ENCODE data around the gene HLA-DOA.

The HLA-DOA gene

DNA sequence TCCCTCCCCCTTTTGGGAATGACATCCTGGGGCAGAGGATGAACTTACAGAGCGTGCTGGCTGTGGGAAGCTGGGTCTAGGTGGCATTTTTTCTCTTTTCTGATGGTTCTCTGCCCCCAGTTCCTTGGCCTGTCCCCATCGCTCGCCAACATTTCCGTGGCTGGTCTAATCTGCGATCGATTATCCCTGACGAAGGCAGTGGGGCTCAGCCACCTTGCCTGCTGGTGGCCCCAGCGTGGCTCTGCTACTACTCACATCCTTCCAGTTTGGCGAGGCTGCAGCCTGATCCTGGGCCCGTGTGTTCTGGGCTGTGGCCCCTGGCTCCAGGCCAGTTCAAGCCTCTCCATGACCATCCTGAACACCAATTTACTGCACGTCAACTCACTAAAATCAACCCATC lies 6.4 kb upstream of the HLA-DOA start:
- no peak for DNase-seq

DNA sequence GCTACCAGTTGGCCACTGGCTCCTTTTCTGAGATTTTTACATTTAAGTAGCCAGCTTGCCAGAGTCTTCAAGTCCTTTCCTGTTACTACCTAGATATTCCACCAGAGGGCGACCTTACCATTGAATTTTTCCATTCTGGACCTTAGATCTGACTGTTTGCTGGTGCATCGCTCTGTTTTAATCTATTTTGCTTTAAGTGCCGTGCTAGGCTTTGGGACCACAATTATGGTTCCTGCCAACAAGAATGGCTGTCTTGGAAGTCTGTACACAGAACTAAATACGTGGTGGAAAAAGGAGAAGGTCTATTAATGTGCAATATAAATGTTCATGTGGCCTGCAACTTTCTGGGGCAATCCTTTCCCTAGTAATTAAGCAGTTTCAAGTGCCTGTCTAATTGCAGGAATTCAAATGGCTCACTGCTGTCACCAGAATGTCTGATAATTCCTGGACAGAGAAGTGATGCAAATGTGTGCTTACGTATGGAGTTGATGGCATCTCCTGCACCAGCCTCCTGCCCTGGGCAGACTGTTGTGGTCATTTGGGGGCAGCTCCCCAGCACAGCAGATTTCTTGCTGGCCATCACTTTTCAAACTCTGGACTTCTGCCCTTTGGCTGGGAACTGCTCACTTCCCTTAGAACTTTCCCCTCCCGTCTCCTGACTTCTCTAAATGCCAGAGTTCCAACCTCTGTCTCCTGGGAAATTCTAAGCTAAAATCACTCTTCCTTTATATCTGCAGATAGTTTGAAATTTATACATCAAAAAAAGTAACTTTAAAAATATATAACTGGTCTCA lies 5.6 kb upstream of the HLA-DOA start:
- peak; percentile 28 for DNase-seq

DNA sequence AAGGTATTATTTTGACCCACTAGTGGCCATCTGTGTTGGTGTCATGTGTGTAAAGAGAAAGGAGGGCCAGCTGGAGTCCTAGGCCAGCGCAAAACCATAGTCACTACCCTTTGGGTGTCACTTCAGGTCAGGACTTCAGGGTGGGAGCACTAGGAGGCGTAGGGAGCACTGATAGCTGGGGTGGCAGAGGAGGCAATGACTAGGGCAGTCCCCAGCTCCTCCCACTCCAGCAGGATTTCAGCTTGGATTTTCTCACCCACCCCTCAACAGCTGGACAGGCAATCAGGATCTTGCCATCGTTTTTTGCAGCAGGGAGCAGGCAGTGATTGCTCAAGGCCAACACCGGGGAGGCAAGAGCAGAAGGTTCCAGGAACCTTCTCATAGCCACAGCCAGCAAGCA lies 4.2 kb upstream of the HLA-DOA start:
- DNase-seq = no peak

DNA sequence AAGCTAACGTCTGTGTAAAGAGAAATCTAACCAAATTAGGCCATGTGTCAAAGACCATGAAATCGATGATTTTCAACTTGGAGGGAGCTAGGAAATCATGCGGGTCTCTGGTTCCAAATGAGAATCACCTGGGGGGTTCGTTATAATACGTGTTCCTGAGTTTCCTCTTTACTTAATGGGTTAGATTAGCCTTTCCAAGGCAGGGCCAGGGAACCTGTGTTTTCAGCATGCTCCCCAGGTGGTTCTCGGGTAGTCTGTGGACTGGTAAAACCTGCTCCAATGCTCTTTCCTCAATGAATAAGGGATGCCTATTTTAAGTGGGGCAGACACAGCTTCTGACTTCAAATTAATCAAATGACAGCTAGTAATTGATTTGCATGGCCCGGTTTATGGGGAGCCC lies 965 bp upstream of the HLA-DOA start:
- no peak for DNase-seq

DNA sequence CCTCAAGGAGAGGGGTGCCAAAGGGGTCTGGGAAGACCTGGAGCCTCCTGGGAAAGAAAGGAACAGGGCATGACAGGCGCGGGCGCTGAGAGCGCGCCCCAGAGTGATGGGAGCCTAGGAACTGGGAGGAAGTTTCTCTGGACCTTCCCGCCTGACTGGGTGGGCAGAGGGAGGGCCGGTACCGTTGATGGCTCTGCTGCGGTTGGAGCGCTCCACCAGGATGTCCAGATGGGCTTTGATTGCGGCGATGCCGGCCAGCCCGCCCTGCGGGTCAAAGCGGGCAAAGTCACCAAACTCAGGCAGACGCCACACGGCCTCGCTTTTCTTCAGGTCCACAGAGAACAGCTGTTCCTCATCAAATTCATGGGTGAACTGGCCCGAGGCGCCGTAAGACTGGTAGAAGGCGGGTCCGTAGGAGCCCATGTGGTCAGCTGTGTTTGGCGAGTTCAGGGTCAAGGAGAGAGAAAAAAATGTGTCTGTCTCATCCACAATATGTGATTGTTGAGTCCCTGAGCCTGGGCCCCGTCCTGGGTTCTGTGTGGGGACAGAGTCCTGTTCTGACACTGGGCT lies 1.5 kb downstream of the HLA-DOA start:
- DNase-seq = no peak

DNA sequence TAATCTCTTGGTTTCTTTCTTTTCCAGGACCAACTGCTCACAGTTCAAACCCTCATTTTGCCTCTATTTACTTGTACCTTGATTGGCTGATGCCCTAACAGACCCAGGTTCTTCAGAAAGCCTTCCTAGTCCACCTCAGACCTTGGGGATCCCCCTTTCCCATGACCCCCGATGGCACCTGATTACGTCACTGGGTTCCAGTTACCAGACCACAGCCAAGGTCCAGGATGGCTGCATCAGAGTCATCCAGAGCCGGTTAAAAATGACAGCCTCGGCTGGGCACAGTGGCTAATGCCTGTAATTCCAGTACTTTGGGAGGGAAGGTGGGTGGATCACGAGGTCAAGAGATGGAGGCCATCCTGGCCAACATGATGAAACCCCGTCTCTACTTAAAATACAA lies 4.5 kb downstream of the HLA-DOA start:
- no peak for DNase-seq

DNA sequence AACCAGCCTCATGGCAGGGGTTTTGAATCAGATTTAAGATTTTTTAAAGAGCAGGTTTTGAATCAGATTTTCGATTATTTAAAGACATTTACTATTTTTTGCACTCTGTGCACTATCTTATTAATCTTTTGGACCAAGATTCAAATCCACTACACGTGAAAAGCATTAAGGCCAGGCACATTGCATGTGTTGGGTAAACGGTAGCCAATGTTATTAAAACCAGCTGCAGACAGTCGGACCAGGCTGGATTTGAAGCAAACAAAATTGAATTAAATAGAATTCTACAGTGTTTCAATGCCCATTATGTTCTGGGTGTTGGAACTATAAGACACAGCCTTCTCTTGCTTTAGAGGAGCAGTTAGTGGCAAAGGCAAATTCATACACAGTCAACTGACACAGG lies 7.7 kb downstream of the HLA-DOA start:
- no peak for DNase-seq

DNA sequence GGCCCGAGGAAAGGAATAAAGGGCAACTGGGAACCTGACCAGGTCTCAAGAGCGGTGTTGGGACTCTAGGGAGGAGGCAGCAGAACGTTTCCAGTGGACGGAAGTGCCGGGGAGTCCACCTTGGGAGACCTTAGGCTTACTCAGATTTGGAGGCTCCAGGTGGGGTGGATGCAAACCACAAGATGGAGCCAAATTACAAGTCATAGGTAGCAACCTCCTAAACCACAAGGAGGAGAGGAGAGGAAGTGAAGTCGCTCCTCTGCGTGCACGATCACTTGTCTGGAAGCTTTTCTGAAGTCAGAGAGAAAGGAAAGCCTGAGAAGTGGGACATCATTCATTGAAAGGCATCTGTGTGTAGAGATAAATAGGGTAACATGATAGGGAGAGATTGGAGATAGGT lies 9.3 kb downstream of the HLA-DOA start:
- DNase-seq = peak; percentile 20

DNA sequence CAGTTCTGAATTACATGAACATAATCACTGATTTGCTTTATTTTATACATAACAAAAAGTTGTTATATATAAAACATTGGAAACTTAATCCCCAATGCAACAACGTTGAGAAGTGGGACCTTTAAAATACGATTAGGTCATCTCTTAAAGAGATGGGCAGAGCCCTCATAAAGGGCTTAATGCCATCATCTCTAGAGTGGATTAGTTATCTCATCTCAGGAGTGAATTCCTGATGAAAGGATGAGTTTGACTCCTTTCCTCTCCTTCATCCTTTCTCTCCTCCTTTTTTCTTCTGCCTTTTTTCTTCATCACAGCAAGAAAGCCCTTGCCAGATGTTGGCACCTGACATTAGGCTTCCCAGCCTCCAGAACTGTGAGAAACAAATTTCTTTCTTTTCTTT lies 13.9 kb downstream of the HLA-DOA start:
- no peak for DNase-seq

DNA sequence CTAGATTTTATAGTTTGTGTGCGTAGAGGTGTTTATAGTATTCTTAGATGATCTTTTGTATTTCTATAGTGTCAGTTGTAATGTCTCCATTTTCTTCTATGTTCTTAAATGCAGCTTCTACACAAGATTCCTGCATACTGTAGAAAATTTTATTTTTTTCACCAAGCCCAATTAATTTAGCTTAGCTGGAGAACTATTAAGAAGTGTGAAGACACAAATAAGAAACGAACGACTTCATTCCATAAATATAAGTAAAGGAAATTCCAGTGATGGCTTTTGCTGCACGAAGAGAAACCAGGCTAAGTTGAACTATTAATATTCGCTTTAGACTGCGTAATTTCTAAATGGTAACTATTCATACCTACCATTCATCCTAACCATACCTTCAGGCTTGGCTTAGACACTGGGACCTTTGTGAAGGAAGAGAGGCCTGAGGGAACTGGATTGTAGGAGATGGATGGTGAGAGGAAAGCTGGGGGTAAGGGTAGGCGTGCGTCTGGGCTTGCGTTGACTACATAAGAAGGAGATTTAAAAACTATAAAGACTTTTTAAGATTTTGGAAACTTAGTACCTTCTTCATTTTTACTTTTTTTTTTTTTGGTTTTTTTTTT lies 15.9 kb downstream of the HLA-DOA start:
- no peak for DNase-seq

DNA sequence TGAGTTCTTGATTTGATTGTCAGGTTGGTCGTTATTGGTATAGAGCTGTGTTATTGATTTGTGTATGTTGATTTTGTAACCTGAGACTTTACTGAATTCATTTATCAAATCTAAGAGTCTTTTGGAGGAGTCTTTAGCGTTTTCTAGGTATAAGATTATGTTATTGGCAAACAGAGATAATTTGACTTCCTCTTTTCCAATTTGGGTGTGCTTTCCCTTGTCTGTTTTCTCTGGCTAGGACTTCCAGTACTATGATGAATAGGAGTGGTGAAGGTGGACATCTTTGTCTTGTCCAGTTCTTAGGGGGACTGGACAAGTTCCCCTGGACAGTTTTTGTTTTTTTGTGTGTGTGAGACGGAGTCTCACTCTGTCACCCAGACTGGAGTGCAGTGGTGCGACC lies 17.4 kb downstream of the HLA-DOA start:
- DNase-seq = no peak

DNA sequence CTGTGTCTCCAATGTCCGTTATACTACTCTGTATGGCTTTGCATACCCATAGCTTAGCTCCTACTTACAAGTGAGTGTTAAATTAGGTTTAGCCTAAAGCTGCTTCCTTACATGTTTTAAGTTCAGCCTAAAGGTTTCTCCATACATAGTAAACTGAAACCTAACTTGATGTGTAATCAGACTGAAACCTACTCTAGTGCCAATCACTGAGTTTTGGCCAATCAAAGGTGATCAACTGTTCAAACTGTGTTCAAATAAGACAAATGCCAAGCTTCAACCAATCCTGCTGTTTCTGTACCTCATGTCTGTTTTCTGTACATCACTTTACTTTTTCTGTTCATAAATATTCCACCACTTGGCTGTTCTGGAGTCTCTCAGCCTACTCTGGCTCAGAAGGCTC lies 20.0 kb downstream of the HLA-DOA start:
- DNase-seq = no peak

DNA sequence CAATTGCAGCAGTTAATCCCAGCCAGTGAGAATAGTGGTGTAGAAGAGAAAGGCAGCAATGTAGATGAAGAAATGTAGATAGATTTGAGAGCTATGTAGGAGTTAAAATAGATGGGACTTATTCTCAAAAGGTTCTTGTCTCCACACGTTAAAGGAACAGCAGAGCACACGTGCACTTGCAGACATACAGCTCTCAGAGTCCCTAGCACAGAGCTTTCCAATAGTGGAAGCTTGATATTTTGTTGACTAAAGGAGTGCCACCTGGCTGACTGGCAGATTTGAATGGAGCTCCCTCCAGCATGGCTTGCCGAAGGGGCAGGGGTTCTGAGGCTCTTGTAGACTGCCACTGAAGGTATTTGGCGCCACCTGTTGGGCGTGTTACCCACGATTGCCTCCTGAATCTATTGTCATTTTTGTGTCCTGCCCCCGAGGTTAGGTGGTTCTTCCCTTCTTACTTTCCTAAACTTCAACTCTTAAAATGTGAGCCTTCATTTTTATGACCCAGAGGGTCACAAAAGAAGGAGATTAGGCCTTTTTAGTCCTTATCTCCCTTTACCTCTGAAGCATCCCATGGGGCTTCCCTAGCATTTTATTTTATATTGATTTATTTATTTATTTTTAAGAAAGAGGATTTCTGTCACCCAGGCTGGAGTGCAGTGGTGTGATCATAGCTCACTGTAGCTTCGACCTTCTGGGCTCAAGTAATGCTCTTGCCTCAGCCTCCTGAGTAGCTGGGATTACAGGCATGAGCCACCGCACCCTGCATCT lies 24.6 kb downstream of the HLA-DOA start:
- DNase-seq = peak; percentile 53

DNA sequence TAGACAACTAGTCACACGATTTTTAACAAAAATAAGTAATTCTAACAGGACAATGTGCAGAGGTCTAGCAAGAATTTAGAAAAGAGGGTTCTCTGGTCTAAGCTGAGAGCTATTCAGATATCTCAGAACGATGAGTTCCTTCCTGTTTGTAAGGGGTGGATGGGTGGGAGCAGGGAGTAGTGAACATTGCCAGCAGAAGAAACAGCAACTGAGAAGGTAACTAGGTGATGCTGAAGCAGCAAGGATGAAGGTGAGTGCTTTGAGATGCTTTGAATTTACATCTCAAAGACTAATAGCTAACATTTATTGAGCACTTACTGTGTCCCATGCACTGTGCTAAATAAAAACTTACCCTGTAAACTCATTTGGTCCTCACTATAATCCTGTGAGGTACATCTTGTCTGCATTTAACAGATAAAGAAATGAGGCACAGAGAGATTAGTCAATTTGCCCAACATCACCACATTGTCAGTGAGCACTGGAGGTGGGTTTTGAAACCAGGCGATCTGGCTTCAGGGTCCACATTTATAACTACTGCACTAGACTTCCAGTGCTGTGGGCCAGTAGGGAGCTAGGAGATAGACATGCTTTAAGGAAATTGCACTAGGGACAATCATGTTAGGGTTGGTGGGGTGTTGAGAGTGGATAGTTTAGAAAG lies 25.3 kb downstream of the HLA-DOA start:
- no peak for DNase-seq

DNA sequence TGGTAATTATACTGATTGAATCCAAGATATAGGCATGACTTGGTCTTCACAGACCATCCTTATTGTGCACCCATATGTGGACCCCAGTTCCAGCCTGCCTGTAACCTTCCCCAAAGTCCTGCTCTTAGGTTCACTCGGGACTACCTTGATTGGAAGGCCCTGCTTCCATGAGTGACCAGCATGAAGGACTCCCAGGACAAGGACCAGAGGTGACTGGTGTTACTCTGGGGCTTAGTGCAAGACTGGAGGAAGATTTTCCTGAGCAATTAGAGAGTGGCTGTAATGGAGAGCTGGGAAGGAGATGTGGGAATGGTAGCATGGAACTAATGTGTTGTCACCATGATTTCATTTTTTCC lies 25.9 kb downstream of the HLA-DOA start:
- no peak for DNase-seq

DNA sequence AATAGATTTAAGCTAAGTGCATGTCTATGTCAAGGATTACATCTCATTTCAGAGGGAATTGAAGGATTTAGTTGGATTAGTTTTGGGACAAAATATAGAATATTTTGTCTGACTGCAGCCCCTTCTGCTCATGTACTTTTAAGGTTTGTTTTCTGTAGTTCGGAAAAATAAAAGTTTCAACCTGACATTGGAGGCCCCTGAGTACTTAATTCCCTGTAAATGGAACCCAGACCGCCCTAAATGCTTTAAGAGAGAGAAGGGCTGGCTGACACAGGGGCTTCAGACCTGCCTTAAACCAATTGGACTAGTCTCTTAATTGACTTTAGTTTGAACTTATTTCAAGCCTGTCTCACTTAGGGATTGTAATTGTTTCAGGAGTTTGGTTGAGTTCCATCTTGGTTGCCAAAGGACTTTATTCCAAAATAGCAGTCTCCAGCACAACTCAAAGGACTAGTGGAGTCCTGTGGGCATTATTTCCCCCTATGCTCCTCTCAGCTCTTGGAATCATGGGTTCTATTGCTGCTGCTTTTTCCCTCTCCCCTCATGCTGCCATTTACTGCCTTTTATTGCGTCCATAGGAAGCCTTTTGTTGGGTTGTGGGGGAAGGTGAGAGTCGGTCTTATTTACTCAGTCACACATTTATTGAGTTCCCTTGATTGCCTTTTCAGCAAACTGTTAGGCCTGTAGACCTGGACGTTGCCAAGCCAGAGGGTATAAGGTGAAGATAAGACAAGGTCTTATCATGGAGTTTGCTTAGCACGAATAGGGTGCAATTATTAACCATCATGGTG lies 26.5 kb downstream of the HLA-DOA start:
- DNase-seq = no peak

DNA sequence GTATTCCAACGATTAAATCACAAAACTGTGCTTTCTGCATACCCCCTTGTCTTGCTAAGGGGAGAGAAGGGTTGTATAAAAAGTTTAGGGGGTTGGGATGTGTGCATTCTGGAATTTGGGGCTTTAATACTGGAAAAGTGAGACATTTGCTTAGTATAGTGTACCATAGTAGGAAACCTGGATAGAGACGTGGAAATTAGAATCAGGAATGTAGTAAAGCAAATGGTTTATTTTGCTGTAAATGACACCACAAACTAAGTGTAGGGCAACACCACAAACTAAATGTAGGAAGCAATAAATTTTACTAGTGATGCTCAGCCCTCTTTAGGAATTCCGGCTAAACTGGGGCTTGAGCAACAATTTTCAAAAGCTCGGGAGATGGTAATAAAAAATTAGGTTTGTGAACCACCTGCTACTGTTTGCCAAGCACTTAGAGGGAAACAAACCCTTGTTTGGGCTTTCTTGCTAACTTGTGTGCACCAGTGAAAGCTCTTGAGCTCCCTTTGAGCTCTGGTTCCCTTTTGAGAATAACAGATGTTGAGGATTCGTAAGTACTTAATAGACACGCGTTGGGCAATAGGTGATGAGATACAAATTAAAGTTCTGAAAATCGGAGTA lies 27.2 kb downstream of the HLA-DOA start:
- DNase-seq = no peak

DNA sequence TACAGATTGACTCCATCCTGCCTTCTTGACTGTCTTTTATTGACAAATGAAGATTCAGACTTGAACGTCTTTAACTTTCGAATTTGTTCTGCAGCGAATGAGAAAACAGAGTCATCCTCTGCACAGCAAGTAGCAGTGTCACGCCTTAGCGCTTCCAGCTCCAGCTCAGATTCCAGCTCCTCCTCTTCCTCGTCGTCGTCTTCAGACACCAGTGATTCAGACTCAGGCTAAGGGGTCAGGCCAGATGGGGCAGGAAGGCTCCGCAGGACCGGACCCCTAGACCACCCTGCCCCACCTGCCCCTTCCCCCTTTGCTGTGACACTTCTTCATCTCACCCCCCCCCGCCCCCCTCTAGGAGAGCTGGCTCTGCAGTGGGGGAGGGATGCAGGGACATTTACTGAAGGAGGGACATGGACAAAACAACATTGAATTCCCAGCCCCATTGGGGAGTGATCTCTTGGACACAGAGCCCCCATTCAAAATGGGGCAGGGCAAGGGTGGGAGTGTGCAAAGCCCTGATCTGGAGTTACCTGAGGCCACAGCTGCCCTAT lies 28.8 kb downstream of the HLA-DOA start:
- DNase-seq = no peak

DNA sequence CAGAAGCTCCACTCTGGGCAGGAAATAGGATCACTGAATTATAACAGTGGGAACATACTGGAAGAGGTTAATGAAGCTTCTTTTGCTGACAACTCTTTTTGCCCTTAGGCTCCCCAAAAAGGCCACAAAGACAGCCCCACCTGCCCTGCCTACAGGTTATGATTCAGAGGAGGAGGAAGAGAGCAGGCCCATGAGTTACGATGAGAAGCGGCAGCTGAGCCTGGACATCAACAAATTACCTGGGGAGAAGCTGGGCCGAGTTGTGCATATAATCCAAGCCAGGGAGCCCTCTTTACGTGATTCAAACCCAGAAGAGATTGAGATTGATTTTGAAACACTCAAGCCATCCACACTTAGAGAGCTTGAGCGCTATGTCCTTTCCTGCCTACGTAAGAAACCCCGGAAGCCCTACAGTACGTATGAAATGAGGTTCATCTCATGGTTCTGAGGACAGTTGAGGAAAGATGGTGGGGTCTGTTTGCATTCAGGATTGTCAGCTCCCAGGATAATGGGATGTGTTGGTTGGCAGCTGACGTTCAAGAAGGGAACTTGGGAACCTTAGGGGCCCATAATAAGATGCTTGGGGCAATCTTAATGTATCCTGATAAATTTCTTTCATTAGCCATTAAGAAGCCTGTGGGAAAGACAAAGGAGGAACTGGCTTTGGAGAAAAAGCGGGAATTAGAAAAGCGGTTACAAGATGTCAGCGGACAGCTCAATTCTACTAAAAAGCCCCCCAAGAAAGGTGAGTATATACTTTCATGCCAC lies 29.5 kb downstream of the HLA-DOA start:
- no peak for DNase-seq

DNA sequence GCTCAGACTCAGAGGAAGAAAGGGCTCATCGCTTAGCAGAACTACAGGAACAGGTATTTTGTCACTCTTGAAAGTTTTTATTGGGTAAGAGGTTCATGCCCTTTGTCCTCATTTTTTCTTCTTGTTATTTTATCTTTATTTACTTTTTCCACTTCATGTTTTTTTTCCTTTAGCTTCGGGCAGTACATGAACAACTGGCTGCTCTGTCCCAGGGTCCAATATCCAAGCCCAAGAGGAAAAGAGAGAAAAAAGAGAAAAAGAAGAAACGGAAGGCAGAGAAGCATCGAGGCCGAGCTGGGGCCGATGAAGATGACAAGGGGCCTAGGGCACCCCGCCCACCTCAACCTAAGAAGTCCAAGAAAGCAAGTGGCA lies 31.5 kb downstream of the HLA-DOA start:
- no peak for DNase-seq

All from NCI-H226 (cell line).